Activated naive CD4-positive, alpha-beta T cell treated with anti-CD3 and anti-CD28 coated beads, Interleukin-2, amount 50 U/mL, for 24 hours (primary cell): ENCODE results near the gene UBAP2.
"Not testable (repeated sequence)": the region's sequence is repeated elsewhere in the genome, so short reads cannot be mapped to it uniquely, and the experiment has no call there.

Source experiments
- H3K27ac Mint-ChIP-seq: one replicate; pipeline ENCODE4 v1.8.0; 2021; ENCODE audit warnings: mild to moderate bottlenecking, mixed read lengths
- H3K27me3 Mint-ChIP-seq: one replicate; pipeline ENCODE4 v1.8.0; 2021; ENCODE audit warnings: mixed read lengths
- H3K36me3 Mint-ChIP-seq: one replicate; pipeline ENCODE4 v1.8.0; 2021; ENCODE audit warnings: mixed read lengths
- H3K4me1 Mint-ChIP-seq: one replicate; pipeline ENCODE4 v1.8.0; 2021; ENCODE audit warnings: mixed read lengths
- H3K4me3 Mint-ChIP-seq: one replicate; pipeline ENCODE4 v1.8.0; 2021; ENCODE audit warnings: mild to moderate bottlenecking, mixed read lengths
- H3K9me3 Mint-ChIP-seq: one replicate; pipeline ENCODE4 v1.8.0; 2021; ENCODE audit warnings: mixed read lengths

The UBAP2 gene

DNA sequence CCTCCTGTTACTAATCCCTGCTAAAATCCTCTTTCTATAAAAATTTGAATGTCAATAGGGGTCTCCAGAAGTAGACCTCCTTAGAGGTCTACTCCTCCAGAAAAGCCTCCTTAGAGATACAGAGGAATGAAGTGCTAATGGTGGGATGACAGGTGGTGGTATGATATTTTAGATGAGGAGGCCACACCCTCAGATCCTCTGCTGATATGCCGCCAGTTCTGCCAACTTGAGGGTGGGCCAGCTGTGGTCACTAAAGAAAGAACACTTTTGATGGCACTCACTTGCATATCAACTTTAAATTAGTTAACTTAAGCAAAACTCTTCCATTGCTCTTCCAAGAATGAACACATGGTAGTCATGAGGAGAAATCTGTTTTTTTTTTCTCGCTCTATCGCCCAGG is 16.9 kb upstream of the UBAP2 start:
- Mint-ChIP-seq H3K9me3 (no peaks in the 10 kb centered on the region), H3K27me3 (no peaks in the 10 kb centered on the region), H3K27ac (no peak overlapping the region), H3K4me1 (no peaks in the 10 kb centered on the region), H3K36me3 (no peaks in the 10 kb centered on the region), H3K4me3 (no peak overlapping the region)

DNA sequence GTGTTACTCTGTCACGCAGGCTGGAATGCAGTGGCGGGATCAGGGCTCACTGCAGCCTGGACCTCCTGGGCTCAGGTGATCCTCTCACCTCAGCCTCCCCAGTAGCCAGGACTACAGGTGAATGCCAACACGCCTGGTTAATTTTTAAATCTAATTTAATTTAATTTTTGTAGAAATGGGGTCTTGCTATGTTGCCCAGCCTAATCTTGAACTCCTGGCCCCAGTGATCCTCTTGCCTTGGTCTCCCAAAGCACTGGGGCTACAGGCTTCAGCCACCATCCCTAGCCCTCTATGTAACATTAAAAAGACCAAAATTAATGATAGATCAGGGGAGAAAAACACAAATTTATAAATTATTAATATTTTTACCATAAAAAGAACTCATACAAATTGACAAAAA is 11.3 kb upstream of the UBAP2 start:
- H3K36me3 Mint-ChIP-seq: no peaks in the 10 kb centered on the region
- no peaks in the 10 kb centered on the region for H3K9me3 Mint-ChIP-seq
- no peak overlapping the region for H3K27ac Mint-ChIP-seq
- no peak overlapping the region for H3K4me3 Mint-ChIP-seq
- no peaks in the 10 kb centered on the region for H3K4me1 Mint-ChIP-seq
- no peaks in the 10 kb centered on the region for H3K27me3 Mint-ChIP-seq

DNA sequence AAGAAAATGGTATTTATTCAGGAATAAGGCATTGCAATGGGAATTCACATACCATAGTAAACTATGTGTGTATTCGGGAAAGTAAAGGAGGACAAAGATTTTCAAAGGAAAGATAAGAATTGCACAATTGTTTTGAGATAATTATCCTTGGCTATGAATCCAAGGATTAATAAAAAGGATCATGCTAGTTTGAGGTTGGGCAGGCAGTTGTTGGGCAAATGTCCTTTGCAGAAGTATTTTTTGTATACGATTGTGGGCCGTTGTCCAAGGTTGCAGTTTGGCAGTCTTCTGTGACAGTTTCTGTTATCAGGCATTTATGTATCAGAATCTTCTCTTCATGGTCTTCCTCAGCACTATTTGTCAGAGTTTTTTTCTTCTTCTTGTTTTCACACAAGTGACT is 10.6 kb upstream of the UBAP2 start:
- Mint-ChIP-seq H3K27me3 (no peaks in the 10 kb centered on the region), H3K9me3 (no peaks in the 10 kb centered on the region), H3K27ac (no peak overlapping the region), H3K36me3 (no peaks in the 10 kb centered on the region), H3K4me3 (no peak overlapping the region), H3K4me1 (no peaks in the 10 kb centered on the region)

DNA sequence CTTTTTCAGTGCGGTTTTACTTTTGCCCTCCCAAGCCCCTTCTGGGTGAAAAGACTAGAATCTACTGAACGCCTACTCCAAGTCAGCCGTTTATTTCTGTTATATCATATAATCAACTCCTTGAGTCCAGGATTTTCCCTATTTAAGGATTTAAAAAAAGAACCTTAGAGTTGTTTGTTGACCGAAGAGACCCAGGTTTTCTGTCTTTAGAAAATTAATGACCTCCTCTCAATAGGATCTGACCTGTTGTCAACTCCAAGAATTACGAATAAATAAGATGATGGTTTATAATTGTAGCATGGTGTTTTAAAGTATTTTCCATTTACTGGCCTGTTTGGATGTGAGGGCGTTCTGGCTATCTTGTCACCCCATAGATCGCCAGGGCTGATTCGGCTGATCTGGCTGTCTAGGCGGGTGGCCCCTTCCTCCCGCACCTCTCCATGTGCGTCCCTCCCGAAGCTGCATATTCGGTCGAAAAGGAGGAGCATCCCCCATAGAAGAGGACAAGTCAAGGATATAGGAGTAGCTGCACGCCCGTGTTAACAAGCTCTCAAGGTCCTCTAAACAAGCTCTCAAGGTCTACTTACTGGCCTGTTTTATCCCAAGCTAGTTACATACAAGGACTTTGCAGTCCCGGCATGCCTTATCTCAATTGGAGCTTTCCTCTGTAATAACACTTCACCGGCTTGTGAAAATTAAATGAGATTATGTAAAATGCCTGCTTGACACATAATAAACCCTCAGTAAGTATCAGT is 1.1 kb upstream of the UBAP2 start:
- H3K27me3 Mint-ChIP-seq: no peaks in the 10 kb centered on the region
- H3K4me3 Mint-ChIP-seq: peak overlapping the region; percentile 95
- peak overlapping the region; percentile 99 for H3K27ac Mint-ChIP-seq
- H3K36me3 Mint-ChIP-seq: no peaks in the 10 kb centered on the region
- no peaks in the 10 kb centered on the region for H3K9me3 Mint-ChIP-seq
- peaks cover 19% of the 10 kb centered on the region for H3K4me1 Mint-ChIP-seq

DNA sequence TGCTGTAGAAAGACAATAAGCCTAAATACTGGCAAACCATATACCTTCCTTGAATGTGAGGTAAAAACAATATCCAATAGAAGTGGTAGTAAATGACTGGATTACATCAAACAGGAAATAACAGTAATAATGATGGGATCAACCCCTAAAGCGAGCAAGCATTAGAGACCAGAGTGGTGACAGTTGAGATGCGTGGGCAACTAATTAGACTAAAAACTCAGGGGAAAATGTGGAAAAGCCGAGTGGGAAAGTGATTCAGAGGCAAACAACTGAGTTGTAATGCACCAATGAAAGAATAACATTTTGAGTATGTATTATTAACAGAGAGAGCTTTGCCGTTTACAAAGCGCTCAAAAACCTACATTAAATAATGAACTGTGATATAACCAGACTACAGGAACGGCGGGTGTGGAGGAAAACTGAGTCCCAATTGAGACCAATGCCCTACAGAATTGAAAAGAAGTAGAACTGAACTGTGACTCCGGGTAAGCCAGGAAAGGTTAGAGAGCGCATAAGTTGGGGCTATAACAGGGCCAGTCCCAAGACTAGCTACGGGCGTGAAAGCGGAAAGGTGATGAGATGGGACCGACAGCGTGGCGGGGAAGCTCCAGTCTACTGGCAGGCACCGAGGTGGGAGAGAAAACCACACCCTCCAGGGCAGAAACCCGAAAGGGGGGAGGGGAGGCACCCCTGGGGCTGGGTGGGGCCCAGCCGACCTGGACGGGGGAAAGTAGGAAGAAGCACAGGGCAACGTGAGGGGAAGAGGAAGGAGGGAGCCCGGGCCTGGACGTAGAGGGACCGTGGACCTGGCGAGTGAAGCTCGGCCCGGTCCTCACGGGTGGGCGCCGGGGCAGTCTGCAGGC is 592 bp downstream of the UBAP2 start:
- Mint-ChIP-seq H3K4me3 (peak overlapping the region; percentile 95), H3K27me3 (no peaks in the 10 kb centered on the region), H3K9me3 (no peaks in the 10 kb centered on the region), H3K27ac (peak overlapping the region; percentile 99), H3K36me3 (no peaks in the 10 kb centered on the region), H3K4me1 (peaks cover 19% of the 10 kb centered on the region)

DNA sequence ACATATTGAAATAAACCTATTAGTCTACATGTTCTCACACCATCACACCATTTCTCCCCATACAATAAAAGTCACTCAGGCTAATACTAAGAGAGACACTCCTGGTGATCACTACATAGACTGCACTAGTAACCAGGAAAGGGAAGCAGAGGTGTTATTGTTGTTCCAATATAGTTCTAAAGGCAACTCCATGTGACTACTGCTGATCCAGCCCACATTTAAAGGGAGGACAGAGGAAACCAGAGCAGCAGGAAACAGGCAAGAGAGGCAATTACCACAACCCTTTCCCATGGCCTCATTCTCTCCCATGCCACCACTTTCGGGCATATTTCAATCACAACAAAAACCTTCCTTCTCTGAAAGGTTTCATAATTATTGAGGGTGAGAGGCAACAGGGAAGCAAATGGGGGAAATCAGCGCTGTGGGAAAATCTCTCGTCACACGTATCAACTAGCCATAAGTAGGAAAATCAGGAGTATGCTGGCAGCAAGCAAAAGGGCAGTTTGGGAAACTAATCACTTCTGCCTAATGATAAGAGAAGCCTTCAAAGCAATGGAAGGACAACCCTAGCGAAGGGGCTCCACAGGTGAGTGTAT is 1.8 kb downstream of the UBAP2 start:
- Mint-ChIP-seq H3K36me3 (no peaks in the 10 kb centered on the region), H3K27me3 (no peaks in the 10 kb centered on the region), H3K4me1 (peaks cover 19% of the 10 kb centered on the region), H3K9me3 (no peaks in the 10 kb centered on the region), H3K4me3 (peak overlapping the region; percentile 95), H3K27ac (peak overlapping the region; percentile 5)

DNA sequence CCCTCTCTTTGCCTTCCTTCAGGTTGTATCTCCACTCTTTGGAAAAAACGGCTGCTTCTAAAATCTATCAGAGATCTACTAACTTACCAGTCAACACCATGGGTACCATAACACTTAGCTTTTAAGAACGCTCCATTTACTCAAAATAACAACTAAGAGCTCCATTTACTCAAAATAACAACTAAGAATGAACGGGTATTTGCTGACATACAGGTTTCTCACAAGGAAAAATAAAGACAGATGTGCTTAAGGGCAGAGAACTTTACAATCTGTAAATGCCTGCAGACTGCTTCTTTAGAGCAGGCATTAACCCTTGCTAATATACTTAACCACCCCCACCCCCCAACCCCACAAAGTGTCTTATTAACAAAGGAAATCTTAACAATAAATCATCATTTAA is 2.8 kb downstream of the UBAP2 start:
- H3K9me3 Mint-ChIP-seq: no peaks in the 10 kb centered on the region
- H3K4me1 Mint-ChIP-seq: peaks cover 19% of the 10 kb centered on the region
- H3K27me3 Mint-ChIP-seq: no peaks in the 10 kb centered on the region
- peak overlapping the region; percentile 45 for H3K4me3 Mint-ChIP-seq
- H3K36me3 Mint-ChIP-seq: no peaks in the 10 kb centered on the region
- H3K27ac Mint-ChIP-seq: no peak overlapping the region

DNA sequence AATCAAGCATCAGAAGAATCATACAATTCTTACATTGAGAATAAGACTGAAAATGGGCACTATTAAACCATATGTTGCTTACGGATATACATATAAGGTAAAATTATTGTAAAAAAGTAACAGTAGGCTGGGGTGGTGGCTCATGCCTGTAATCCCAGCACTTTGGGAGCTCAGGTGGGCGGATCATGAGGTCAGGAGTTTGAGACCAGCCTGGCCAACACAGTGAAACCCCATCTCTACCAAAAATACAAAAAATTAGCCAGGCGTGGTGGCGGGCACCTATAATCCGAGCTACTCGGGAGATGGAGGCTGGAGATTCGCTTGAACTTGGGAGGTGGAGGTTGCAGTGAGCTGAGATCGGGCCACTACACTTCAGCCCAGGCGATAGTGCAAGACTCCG is 6.6 kb downstream of the UBAP2 start:
- H3K9me3 Mint-ChIP-seq, H3K4me3 Mint-ChIP-seq, H3K27me3 Mint-ChIP-seq, H3K27ac Mint-ChIP-seq, H3K36me3 Mint-ChIP-seq: not testable (repeated sequence)
- H3K4me1 Mint-ChIP-seq: peaks cover 11% of the 10 kb centered on the region

DNA sequence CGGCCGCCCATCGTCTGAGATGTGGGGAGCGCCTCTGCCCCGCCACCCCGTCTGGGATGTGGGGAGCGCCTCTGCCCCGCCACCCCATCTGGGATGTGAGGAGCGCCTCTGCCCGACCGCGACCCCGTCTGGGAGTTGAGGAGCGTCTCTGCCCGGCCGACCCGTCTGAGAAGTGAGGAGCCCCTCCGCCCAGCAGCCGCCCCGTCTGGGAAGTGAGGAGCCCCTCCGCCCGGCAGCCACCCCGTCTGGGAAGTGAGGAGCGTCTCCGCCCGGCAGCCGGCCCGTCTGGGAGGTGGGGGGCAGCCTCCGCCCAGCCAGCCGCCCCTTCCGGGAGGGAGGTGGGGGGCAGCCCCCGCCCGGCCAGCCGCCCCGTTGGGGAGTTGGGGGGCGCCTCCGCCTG is 9.8 kb downstream of the UBAP2 start:
- not testable (repeated sequence) for H3K27ac Mint-ChIP-seq, H3K27me3 Mint-ChIP-seq, H3K4me3 Mint-ChIP-seq, H3K9me3 Mint-ChIP-seq
- Mint-ChIP-seq H3K36me3 (peaks cover 12% of the 10 kb centered on the region), H3K4me1 (peaks cover 21% of the 10 kb centered on the region)

DNA sequence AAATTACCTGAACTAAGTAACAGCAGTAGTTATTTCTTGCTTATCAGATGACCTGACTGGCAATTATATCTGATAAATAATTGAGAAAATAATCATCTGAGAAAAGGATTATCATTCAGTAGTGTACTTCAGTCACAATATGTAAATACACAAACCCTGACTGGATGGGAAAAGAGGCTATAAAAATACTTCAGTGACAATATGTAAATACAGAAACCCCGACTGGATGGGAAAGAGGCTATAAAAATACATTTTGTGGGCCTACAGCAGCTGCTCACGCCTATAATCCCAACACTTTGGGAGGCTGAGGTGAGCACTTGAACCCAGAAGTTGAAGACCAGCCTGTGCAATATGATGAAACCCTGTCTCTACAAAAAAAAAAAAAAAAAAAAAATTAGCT is 11.1 kb downstream of the UBAP2 start:
- H3K27ac Mint-ChIP-seq: no peak overlapping the region
- peaks cover 26% of the 10 kb centered on the region for H3K4me1 Mint-ChIP-seq
- no peaks in the 10 kb centered on the region for H3K27me3 Mint-ChIP-seq
- peaks cover 12% of the 10 kb centered on the region for H3K36me3 Mint-ChIP-seq
- H3K9me3 Mint-ChIP-seq: no peaks in the 10 kb centered on the region
- no peak overlapping the region for H3K4me3 Mint-ChIP-seq

DNA sequence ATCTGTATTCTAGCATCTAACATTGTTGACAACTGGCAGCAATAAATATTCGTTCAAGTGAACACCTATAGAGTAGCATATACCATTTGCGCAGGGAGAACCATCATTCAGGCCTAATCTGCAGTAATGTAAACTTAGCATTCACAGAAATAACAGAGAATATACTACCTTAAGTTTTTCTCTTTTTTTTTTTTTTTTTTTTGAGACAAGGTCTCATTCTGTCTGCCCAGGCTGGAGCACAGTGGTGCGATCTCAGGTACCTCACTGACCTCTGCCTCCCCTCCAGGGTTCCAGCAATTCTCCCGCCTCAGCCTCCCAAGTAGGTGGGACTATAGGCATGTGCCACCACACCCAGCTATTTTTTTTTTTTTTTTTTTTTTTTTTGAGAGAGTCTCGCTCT is 12.1 kb downstream of the UBAP2 start:
- Mint-ChIP-seq H3K4me3 (no peak overlapping the region), H3K9me3 (no peaks in the 10 kb centered on the region), H3K4me1 (peaks cover 31% of the 10 kb centered on the region), H3K36me3 (peaks cover 16% of the 10 kb centered on the region), H3K27me3 (no peaks in the 10 kb centered on the region), H3K27ac (no peak overlapping the region)

DNA sequence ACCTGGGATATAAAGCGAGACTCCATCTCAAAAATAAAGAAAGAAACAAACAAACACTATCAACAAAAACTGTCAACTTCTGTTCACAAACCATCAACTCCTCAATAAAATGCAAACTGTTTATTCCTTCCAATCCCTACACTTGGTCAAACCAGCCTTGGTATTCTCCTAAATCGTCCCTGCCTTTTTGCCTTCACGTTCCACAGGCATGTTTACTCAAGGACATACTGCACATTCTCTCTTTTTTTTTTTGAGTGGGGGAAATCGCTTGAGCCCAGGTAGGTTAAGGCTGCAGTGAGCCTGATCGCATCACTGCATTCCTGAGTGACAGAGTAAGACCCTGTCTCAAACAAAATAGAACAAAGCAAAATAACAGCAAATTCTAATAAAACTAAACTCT is 13.0 kb downstream of the UBAP2 start:
- Mint-ChIP-seq H3K36me3 (peaks cover 16% of the 10 kb centered on the region), H3K9me3 (no peaks in the 10 kb centered on the region), H3K4me3 (no peak overlapping the region), H3K4me1 (peaks cover 31% of the 10 kb centered on the region), H3K27ac (no peak overlapping the region), H3K27me3 (no peaks in the 10 kb centered on the region)

DNA sequence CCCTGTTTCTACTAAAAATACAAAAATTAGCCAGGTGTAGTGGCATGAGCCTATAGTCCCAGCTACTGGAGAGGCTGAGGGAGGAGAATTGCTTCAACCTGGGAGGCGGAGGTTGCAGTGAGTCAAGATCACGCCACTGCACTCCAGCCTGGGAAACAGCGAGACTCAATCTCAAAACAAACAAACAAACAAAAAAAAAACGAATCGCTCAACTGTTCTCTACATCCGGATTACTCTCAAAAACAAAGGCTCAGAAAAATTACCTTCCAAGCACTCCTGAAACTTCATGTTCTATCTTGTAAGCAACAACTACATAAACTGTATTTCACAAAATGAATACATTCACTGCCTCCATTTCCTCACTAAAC is 14.0 kb downstream of the UBAP2 start:
- peaks cover 16% of the 10 kb centered on the region for H3K36me3 Mint-ChIP-seq
- no peaks in the 10 kb centered on the region for H3K27me3 Mint-ChIP-seq
- H3K9me3 Mint-ChIP-seq: no peaks in the 10 kb centered on the region
- H3K4me1 Mint-ChIP-seq: peaks cover 31% of the 10 kb centered on the region
- H3K4me3 Mint-ChIP-seq: no peak overlapping the region
- peak overlapping the region; percentile 68 for H3K27ac Mint-ChIP-seq

DNA sequence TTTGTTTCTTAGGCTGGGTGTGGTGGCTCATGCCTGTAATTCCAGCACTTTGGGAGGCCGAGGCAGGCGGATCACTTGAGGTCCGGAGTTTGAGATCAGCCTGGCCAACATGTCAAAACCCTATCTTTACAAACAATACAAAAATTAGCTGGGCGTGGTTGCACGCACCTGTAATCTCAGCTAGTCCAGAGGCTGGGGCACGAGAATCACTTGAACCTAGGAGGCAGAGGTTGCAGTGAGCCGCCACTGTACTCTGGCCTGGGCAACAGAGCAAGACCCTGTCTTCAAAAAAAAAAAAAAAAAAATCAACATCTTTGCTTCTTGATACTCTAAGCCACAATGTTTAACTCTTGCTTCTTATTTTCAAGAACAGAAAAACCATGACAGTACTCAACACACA is 16.1 kb downstream of the UBAP2 start:
- H3K4me1 Mint-ChIP-seq: peaks cover 31% of the 10 kb centered on the region
- no peak overlapping the region for H3K27ac Mint-ChIP-seq
- no peaks in the 10 kb centered on the region for H3K9me3 Mint-ChIP-seq
- no peak overlapping the region for H3K4me3 Mint-ChIP-seq
- H3K27me3 Mint-ChIP-seq: no peaks in the 10 kb centered on the region
- peaks cover 14% of the 10 kb centered on the region for H3K36me3 Mint-ChIP-seq

DNA sequence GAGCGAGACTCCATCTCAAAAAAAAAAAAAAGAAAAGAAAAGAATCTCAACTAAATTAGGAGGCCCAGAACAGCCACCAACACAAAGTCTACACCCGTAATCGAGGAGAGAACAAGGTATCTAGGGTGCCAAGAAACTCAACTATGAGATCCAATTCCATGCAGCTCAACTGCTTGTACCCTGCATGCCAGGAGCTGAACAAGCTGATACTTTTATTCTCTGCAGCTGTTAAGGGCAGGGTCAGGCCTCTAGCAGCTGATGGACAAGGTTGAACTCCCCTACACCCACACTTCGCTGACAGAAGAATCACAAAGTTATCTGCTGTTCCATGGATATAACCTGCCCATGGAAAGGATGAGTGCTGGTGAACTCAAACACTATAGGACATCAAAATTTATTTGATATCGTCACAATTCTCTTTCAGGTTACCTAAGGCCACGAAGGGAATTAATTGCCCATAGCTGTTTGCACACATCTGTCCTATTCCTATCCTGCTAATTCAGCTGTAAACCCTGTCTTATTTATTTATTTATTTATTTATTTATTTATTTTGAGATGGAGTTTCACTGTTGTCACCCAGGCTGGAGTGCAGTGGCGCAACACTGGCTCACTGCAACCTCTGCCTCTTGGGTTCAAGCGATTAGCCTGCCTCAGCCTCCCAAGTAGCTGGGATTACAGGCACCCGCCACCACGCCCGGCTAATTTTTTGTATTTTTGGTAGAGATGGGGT is 20.7 kb downstream of the UBAP2 start:
- Mint-ChIP-seq H3K27me3 (no peaks in the 10 kb centered on the region), H3K27ac (no peak overlapping the region), H3K4me1 (peaks cover 29% of the 10 kb centered on the region), H3K4me3 (no peak overlapping the region), H3K36me3 (peaks cover 4% of the 10 kb centered on the region), H3K9me3 (no peaks in the 10 kb centered on the region)

DNA sequence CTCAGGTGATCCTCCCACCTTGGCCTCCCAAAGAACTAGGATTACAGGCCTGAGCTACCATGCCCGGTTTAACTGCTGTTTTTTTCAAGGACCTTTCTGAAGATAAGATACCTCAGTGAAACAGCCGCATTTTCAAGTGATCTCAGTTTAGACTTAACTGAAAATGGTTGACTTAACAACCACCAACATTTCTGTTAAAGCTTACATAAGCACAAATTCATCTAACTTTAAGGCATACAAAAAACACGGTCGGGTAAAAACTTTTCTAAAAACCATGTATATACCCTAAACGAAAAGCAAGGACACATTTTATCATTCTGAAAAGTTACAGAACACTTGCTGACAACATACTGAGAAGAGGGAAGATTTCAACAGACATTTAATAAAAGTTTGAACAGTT is 22.9 kb downstream of the UBAP2 start:
- no peaks in the 10 kb centered on the region for H3K36me3 Mint-ChIP-seq
- no peak overlapping the region for H3K27ac Mint-ChIP-seq
- no peak overlapping the region for H3K4me3 Mint-ChIP-seq
- no peaks in the 10 kb centered on the region for H3K9me3 Mint-ChIP-seq
- peaks cover 22% of the 10 kb centered on the region for H3K4me1 Mint-ChIP-seq
- no peaks in the 10 kb centered on the region for H3K27me3 Mint-ChIP-seq
